GM23338 (cell line): Measurements from ENCODE around the gene KRTAP4-4. TPM values are rescaled to one million over a fixed set of nuclear protein-coding genes. Genes with fewer than 3 reads are reported as not detected.

Experiments
- ATAC-seq: fragments of 200-7000 bp; cut with Tn5 transposase; 3 replicates; pipeline ENCODE4 v1.9.1; 2020
- DNase-seq: peaks from one replicate; pipeline ENCODE4 v3.0.0-alpha.2; 2015; ENCODE audit warnings: low spot score
- H2AFZ ChIP-seq: fragments of 200-600 bp; sonication (generic); 2 replicates; pipeline ENCODE4 v1.8.0; 2016; ENCODE audit warnings: antibody characterized with exemption, mild to moderate bottlenecking, moderate library complexity
- H3F3A ChIP-seq: fragments of 200-600 bp; sonication (generic); replicated peaks from 2 replicates; pipeline ENCODE4 v1.8.0; 2017; ENCODE audit warnings: antibody characterized with exemption, mixed run types, low read depth
- H3K27ac ChIP-seq: fragments of 200-600 bp; sonication (generic); 2 replicates; pipeline ENCODE4 v1.6.1; 2016; ENCODE audit warnings: low read depth
- H3K27me3 ChIP-seq: fragments of 200-600 bp; sonication (generic); 2 replicates; pipeline ENCODE4 v1.8.0; 2016; ENCODE audit warnings: mild to moderate bottlenecking, mixed run types, moderate library complexity; ENCODE audit not compliant: insufficient read depth
- H3K36me3 ChIP-seq: fragments of 200-600 bp; sonication (generic); 2 replicates; pipeline ENCODE4 v1.8.0; 2016; ENCODE audit warnings: mild to moderate bottlenecking; ENCODE audit not compliant: insufficient read depth
- H3K4me1 ChIP-seq: fragments of 200-600 bp; sonication (generic); 2 replicates; pipeline ENCODE4 v1.8.0; 2016; ENCODE audit warnings: mild to moderate bottlenecking, moderate library complexity; ENCODE audit not compliant: insufficient read depth
- H3K4me2 ChIP-seq: fragments of 200-600 bp; sonication (generic); 2 replicates; pipeline ENCODE4 v1.7.1; 2017; ENCODE audit warnings: mixed run types
- H3K4me3 ChIP-seq: fragments of 200-600 bp; sonication (generic); 2 replicates; pipeline ENCODE4 v1.6.1; 2016; ENCODE audit warnings: mixed run types
- H3K79me2 ChIP-seq: fragments of 200-600 bp; sonication (generic); replicated peaks from 2 replicates; pipeline ENCODE4 v1.8.0; 2017; ENCODE audit warnings: mild to moderate bottlenecking; ENCODE audit not compliant: insufficient read depth
- H3K9me2 ChIP-seq: fragments of 200-600 bp; sonication (generic); 2 replicates; pipeline ENCODE4 v1.8.0; 2017; ENCODE audit not compliant: insufficient read depth
- H4K20me1 ChIP-seq: fragments of 200-600 bp; sonication (generic); replicated peaks from 2 replicates; pipeline ENCODE4 v1.8.0; 2017; ENCODE audit warnings: mild to moderate bottlenecking; ENCODE audit not compliant: insufficient read depth
- H3K27ac Mint-ChIP-seq: 2 replicates; pipeline ENCODE4 v1.8.0; 2020; ENCODE audit warnings: inconsistent platforms, mild to moderate bottlenecking, moderate library complexity, mixed read lengths
- H3K27me3 Mint-ChIP-seq: 3 replicates; pipeline ENCODE4 v1.8.0; 2022; ENCODE audit warnings: low read depth, mild to moderate bottlenecking, moderate library complexity, mixed read lengths, inconsistent platforms; ENCODE audit not compliant: insufficient read depth, poor library complexity
- H3K36me3 Mint-ChIP-seq: 3 replicates; pipeline ENCODE4 v1.8.0; 2021; ENCODE audit warnings: low read depth, mild to moderate bottlenecking, inconsistent platforms, moderate library complexity, mixed read lengths
- H3K4me1 Mint-ChIP-seq: 3 replicates; pipeline ENCODE4 v1.8.0; 2020; ENCODE audit warnings: mild to moderate bottlenecking, inconsistent platforms, mixed read lengths
- H3K4me3 Mint-ChIP-seq: 3 replicates; pipeline ENCODE4 v1.8.0; 2021; ENCODE audit warnings: moderate library complexity, mild to moderate bottlenecking, inconsistent platforms, mixed read lengths
- H3K9me3 Mint-ChIP-seq: 3 replicates; pipeline ENCODE4 v1.8.0; 2020; ENCODE audit warnings: moderate library complexity, mild to moderate bottlenecking, inconsistent platforms, mixed read lengths
- CREB1 ChIP-seq: fragments of 250-450 bp; sonication (Bioruptor Pico); IDR thresholded peaks from 2 replicates; pipeline ENCODE4 v1.5.0; 2020; ENCODE audit warnings: low read depth, mild to moderate bottlenecking, moderate library complexity
- EZH2 ChIP-seq: fragments of 200-600 bp; sonication (generic); IDR thresholded peaks from one replicate; pipeline ENCODE4 v1.8.0; 2017; ENCODE audit warnings: antibody characterized with exemption, mild to moderate bottlenecking, low read depth; ENCODE audit not compliant: unreplicated experiment
- EZH2phosphoT487 ChIP-seq: fragments of 200-600 bp; sonication (generic); IDR thresholded peaks from one replicate; pipeline ENCODE4 v1.8.1; 2018; ENCODE audit warnings: antibody characterized with exemption; ENCODE audit not compliant: unreplicated experiment
- JUNB ChIP-seq: IDR thresholded peaks from one replicate; pipeline ENCODE4 v1.6.1; 2016; ENCODE audit warnings: antibody characterized with exemption; ENCODE audit not compliant: unreplicated experiment
- NANOG ChIP-seq: IDR thresholded peaks from 2 replicates; pipeline ENCODE4 v1.6.1; 2016; ENCODE audit warnings: antibody characterized with exemption, borderline replicate concordance
- POLR2AphosphoS5 ChIP-seq: IDR thresholded peaks from 2 replicates; pipeline ENCODE4 v1.6.1; 2016; ENCODE audit warnings: antibody characterized with exemption, low read depth
- STAT1 ChIP-seq: IDR thresholded peaks from one replicate; pipeline ENCODE4 v1.6.1; 2016; ENCODE audit warnings: antibody characterized with exemption; ENCODE audit not compliant: unreplicated experiment
- ZNF114 ChIP-seq: fragments of 250-450 bp; sonication (Bioruptor Pico); IDR thresholded peaks from 2 replicates; pipeline ENCODE4 v1.5.0; 2020; ENCODE audit warnings: mild to moderate bottlenecking, moderate library complexity
- ZNF331 ChIP-seq: fragments of 250-450 bp; sonication (Bioruptor Pico); IDR thresholded peaks from 2 replicates; pipeline ENCODE4 v1.5.0; 2020; ENCODE audit warnings: low read depth, mild to moderate bottlenecking, moderate library complexity
- polyA plus RNA-seq: library from polyadenylated mRNA; unstranded; fragments of >200 nt; fragmentation: Nextera tagmentation; extraction: Ambion mirVana; gene quantifications from 2 replicates; pipeline ENCODE4 v1.2.1, GENCODE V29; 2016
- total RNA-seq: library from RNA; depleted of rRNA; stranded (reverse); fragments of >200 nt; shearing (Covaris generic); gene quantifications from 2 replicates; pipeline ENCODE4 v1.2.3, GENCODE V29; 2014
- TF ChIP-seq, protein P1 (sequence below): fragments of 250-450 bp; sonication (Bioruptor Pico); IDR thresholded peaks from 2 replicates; pipeline ENCODE4 v1.5.0; 2020; ENCODE audit warnings: mild to moderate bottlenecking, moderate library complexity
- TF ChIP-seq, protein P2 (sequence below): IDR thresholded peaks from one replicate; pipeline ENCODE4 v1.6.1; 2018; ENCODE audit warnings: antibody characterized with exemption; ENCODE audit not compliant: unreplicated experiment
- TF ChIP-seq, protein P3 (sequence below): IDR thresholded peaks from 2 replicates; pipeline ENCODE4 v1.6.1; 2016; ENCODE audit warnings: antibody characterized with exemption
- TF ChIP-seq, protein P4 (sequence below), 2 experiments: fragments of 200-600 bp in 1 of 2; sonication (generic) in 1 of 2; conservative IDR thresholded peaks; 2 replicates each; pipeline versions ENCODE4 v1.5.1 to v1.6.1; 2016 to 2017; ENCODE audit warnings: antibody characterized with exemption in 2 of 2, low read depth in 2 of 2, mild to moderate bottlenecking in 2 of 2, moderate library complexity in 1 of 2

KRTAP4-4 gene
- total and polyA plus RNA-seq, 2 experiments from 2014 or later = not detected

DNA sequence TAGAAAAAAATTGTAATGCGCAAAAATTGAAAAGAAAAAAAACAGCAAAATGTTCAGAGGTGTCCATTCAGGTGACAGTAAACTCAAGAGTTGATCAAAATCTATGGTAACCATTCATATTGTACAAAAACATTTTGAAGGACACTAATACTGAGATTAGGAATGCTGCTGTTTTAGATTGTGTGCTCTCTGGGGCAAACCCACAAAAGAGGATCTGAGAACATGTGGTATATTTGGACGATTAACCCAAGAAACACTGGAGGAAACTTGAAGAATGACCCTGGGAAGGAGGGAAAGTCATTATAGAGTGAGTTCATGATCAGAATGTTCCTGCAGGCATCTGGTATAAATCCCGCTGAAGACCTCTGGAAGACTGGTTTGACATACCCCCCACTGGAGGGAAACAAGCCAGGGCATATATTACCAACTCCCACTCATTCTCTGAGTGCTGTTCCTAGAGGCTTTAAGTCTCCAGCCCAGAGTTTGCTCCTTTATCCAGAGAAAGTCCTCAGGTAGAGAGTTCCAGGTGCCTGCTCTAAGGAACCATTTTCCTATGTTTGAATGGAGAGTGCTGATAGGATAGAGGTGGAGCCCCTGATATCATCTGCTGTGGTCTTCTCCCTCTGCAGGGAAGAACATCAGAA lies 16.3 kb upstream of the KRTAP4-4 start:
- no peaks in the 10 kb centered on the region for H3K36me3 Mint-ChIP-seq
- Histone ChIP-seq H3K4me2 (no peak overlapping the region), H3K36me3 (no peaks in the 10 kb centered on the region), H4K20me1 (no peaks in the 10 kb centered on the region; the same call in 1 of the 2 replicates), H3K79me2 (no peaks in the 10 kb centered on the region), H3K9me2 (no peaks in the 10 kb centered on the region), H3K4me3 (no peak overlapping the region), H3K4me1 (no peaks in the 10 kb centered on the region), H3K27me3 (no peaks in the 10 kb centered on the region), H3F3A (no peaks in the 10 kb centered on the region), H2AFZ (no peak overlapping the region), H3K27ac (no peak overlapping the region)
- no peaks in the 10 kb centered on the region for H3K4me1 Mint-ChIP-seq
- no peak overlapping the region for H3K27ac Mint-ChIP-seq
- TF ChIP-seq JUNB = no peak
- no peak for TF ChIP-seq ZNF331 (CRISPR knock-in tag)
- TF ChIP-seq, protein P1, sequence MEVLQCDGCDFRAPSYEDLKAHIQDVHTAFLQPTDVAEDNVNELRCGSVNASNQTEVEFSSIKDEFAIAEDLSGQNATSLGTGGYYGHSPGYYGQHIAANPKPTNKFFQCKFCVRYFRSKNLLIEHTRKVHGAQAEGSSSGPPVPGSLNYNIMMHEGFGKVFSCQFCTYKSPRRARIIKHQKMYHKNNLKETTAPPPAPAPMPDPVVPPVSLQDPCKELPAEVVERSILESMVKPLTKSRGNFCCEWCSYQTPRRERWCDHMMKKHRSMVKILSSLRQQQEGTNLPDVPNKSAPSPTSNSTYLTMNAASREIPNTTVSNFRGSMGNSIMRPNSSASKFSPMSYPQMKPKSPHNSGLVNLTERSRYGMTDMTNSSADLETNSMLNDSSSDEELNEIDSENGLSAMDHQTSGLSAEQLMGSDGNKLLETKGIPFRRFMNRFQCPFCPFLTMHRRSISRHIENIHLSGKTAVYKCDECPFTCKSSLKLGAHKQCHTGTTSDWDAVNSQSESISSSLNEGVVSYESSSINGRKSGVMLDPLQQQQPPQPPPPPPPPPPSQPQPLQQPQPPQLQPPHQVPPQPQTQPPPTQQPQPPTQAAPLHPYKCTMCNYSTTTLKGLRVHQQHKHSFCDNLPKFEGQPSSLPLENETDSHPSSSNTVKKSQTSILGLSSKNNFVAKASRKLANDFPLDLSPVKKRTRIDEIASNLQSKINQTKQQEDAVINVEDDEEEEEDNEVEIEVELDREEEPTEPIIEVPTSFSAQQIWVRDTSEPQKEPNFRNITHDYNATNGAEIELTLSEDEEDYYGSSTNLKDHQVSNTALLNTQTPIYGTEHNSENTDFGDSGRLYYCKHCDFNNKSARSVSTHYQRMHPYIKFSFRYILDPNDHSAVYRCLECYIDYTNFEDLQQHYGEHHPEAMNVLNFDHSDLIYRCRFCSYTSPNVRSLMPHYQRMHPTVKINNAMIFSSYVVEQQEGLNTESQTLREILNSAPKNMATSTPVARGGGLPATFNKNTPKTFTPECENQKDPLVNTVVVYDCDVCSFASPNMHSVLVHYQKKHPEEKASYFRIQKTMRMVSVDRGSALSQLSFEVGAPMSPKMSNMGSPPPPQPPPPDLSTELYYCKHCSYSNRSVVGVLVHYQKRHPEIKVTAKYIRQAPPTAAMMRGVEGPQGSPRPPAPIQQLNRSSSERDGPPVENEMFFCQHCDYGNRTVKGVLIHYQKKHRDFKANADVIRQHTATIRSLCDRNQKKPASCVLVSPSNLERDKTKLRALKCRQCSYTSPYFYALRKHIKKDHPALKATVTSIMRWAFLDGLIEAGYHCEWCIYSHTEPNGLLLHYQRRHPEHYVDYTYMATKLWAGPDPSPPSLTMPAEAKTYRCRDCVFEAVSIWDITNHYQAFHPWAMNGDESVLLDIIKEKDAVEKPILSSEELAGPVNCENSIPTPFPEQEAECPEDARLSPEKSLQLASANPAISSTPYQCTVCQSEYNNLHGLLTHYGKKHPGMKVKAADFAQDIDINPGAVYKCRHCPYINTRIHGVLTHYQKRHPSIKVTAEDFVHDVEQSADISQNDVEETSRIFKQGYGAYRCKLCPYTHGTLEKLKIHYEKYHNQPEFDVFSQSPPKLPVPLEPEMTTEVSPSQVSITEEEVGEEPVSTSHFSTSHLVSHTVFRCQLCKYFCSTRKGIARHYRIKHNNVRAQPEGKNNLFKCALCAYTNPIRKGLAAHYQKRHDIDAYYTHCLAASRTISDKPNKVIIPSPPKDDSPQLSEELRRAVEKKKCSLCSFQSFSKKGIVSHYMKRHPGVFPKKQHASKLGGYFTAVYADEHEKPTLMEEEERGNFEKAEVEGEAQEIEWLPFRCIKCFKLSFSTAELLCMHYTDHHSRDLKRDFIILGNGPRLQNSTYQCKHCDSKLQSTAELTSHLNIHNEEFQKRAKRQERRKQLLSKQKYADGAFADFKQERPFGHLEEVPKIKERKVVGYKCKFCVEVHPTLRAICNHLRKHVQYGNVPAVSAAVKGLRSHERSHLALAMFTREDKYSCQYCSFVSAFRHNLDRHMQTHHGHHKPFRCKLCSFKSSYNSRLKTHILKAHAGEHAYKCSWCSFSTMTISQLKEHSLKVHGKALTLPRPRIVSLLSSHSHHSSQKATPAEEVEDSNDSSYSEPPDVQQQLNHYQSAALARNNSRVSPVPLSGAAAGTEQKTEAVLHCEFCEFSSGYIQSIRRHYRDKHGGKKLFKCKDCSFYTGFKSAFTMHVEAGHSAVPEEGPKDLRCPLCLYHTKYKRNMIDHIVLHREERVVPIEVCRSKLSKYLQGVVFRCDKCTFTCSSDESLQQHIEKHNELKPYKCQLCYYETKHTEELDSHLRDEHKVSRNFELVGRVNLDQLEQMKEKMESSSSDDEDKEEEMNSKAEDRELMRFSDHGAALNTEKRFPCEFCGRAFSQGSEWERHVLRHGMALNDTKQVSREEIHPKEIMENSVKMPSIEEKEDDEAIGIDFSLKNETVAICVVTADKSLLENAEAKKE = no peak
- no peak for TF ChIP-seq EZH2phosphoT487
- TF ChIP-seq, protein P2, sequence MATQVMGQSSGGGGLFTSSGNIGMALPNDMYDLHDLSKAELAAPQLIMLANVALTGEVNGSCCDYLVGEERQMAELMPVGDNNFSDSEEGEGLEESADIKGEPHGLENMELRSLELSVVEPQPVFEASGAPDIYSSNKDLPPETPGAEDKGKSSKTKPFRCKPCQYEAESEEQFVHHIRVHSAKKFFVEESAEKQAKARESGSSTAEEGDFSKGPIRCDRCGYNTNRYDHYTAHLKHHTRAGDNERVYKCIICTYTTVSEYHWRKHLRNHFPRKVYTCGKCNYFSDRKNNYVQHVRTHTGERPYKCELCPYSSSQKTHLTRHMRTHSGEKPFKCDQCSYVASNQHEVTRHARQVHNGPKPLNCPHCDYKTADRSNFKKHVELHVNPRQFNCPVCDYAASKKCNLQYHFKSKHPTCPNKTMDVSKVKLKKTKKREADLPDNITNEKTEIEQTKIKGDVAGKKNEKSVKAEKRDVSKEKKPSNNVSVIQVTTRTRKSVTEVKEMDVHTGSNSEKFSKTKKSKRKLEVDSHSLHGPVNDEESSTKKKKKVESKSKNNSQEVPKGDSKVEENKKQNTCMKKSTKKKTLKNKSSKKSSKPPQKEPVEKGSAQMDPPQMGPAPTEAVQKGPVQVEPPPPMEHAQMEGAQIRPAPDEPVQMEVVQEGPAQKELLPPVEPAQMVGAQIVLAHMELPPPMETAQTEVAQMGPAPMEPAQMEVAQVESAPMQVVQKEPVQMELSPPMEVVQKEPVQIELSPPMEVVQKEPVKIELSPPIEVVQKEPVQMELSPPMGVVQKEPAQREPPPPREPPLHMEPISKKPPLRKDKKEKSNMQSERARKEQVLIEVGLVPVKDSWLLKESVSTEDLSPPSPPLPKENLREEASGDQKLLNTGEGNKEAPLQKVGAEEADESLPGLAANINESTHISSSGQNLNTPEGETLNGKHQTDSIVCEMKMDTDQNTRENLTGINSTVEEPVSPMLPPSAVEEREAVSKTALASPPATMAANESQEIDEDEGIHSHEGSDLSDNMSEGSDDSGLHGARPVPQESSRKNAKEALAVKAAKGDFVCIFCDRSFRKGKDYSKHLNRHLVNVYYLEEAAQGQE = no peak
- TF ChIP-seq CREB1 (CRISPR knock-in tag) = no peak
- TF ChIP-seq POLR2AphosphoS5 = no peak
- no peak for TF ChIP-seq NANOG
- no peak for TF ChIP-seq EZH2
- TF ChIP-seq STAT1 = no peak
- TF ChIP-seq, protein P3, sequence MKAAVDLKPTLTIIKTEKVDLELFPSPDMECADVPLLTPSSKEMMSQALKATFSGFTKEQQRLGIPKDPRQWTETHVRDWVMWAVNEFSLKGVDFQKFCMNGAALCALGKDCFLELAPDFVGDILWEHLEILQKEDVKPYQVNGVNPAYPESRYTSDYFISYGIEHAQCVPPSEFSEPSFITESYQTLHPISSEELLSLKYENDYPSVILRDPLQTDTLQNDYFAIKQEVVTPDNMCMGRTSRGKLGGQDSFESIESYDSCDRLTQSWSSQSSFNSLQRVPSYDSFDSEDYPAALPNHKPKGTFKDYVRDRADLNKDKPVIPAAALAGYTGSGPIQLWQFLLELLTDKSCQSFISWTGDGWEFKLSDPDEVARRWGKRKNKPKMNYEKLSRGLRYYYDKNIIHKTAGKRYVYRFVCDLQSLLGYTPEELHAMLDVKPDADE = no peak
- no peak for TF ChIP-seq ZNF114 (CRISPR knock-in tag)
- TF ChIP-seq, protein P4, sequence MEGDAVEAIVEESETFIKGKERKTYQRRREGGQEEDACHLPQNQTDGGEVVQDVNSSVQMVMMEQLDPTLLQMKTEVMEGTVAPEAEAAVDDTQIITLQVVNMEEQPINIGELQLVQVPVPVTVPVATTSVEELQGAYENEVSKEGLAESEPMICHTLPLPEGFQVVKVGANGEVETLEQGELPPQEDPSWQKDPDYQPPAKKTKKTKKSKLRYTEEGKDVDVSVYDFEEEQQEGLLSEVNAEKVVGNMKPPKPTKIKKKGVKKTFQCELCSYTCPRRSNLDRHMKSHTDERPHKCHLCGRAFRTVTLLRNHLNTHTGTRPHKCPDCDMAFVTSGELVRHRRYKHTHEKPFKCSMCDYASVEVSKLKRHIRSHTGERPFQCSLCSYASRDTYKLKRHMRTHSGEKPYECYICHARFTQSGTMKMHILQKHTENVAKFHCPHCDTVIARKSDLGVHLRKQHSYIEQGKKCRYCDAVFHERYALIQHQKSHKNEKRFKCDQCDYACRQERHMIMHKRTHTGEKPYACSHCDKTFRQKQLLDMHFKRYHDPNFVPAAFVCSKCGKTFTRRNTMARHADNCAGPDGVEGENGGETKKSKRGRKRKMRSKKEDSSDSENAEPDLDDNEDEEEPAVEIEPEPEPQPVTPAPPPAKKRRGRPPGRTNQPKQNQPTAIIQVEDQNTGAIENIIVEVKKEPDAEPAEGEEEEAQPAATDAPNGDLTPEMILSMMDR (conservative IDR thresholded peaks at IDR 0.05; ENCODE audit: low read depth in 2 of 2) = no peak
- H3K9me3 Mint-ChIP-seq = no peaks in the 10 kb centered on the region
- no peak for DNase-seq
- no peak for ATAC-seq
- no peak overlapping the region for H3K4me3 Mint-ChIP-seq
- H3K27me3 Mint-ChIP-seq = peaks cover 5% of the 10 kb centered on the region
